GM06990 (cell line): ENCODE results near the gene ERICH6.

ENCODE experiments used
- DNase-seq: peaks from one replicate; pipeline ENCODE4 v3.0.0-alpha.2; 2011; ENCODE audit not compliant: insufficient read length; ENCODE audit errors: extremely low read depth
- H3K27me3 ChIP-seq: replicated peaks from 2 replicates; pipeline ENCODE4 v1.6.0; 2011; ENCODE audit warnings: low read length; ENCODE audit not compliant: control insufficient read depth, insufficient read depth
- H3K36me3 ChIP-seq: 2 replicates; pipeline ENCODE4 v1.5.1; 2011; ENCODE audit warnings: low read length; ENCODE audit not compliant: control insufficient read depth, insufficient read depth
- H3K4me3 ChIP-seq: replicated peaks from 2 replicates; pipeline ENCODE4 v1.5.1; 2011; ENCODE audit warnings: low read depth, mild to moderate bottlenecking, control low read depth, low read length
- CTCF ChIP-seq: IDR thresholded peaks from 2 replicates; pipeline ENCODE4 v1.5.1; 2011; ENCODE audit warnings: low read length, control low read depth, mild to moderate bottlenecking, inconsistent platforms; ENCODE audit not compliant: insufficient read depth, poor library complexity, severe bottlenecking

Gene ERICH6

DNA sequence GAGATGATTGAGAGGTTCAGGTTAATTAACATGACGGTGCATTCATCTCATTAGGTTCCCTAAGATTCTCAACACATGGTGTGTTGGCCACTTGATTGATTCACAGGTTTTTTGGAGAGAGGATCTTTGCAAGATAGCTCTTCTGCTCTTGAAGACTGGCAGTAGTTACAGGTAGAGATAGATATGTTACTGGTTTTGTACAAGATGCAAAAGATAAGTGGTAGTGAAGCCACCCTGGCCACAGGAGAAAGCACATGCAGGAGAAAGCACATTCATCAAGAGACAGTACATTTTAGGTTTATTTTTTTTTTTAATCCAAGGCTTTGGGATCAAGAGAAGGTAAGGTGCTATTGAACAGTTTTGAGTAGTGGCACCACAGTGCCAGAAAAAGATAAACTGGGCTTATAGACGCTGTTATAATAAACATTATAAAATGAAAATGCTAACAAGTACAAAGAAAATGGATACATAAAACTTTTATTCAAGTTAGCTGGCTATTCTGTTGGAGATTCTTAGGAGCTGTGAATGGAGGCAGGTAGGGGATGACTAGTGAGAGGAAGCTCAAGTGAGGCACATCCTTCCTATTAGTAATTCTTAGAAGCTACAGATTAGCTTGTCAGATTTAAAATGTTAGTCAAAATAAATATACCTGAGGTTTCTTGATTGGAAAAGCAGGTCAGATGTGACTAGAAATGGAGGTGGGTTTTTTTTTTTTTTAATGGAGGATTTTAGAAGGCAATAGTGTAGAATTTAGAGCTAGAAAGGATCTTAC is 89.8 kb downstream of the ERICH6 start:
- Histone ChIP-seq H3K4me3 (no peak overlapping the region), H3K27me3 (no peaks in the 10 kb centered on the region), H3K36me3 (peaks cover 2% of the 10 kb centered on the region)
- DNase-seq = no peak
- no peak for TF ChIP-seq CTCF

DNA sequence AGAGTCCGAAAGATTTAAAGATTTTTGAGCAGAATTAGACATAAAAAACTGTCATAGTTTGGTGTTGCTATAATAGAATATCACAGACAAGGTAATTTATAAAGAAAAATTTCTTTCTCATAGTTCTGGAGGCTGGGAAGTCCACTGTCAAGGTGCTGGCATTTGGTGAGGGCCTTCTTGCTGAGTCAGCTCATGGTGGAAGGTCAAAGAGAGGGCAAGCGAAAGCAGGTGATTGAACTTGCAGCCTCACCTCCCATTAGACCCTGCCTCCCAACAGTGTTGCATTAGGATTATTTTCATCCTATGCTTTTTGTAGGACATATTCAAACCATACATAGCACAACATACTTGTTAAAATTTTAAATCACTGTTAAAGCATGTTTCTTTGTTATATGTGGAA is 90.7 kb downstream of the ERICH6 start:
- Histone ChIP-seq H3K27me3 (no peaks in the 10 kb centered on the region), H3K4me3 (no peak overlapping the region), H3K36me3 (peaks cover 2% of the 10 kb centered on the region)
- no peak for DNase-seq
- TF ChIP-seq CTCF = no peak

DNA sequence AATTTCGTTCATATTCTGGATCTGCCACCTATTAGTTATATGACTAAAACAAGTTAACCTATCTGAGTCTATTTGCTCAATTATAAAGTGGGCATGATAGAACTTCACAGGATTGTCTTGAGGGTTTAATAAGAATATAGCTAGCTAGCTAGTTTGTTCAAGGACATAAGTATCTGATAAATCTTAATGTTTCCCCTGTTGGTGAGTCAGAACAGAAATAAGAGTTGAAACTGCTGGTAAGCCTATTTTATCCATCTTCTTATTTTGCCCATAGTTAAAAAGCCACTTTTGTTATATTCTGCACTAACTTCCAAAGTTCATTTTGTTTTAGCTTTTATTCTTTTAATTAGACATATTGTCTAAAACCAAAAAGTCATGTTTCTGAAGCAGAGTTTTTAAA is 91.2 kb downstream of the ERICH6 start:
- no peak for TF ChIP-seq CTCF
- Histone ChIP-seq H3K36me3 (peaks cover 2% of the 10 kb centered on the region), H3K4me3 (no peak overlapping the region), H3K27me3 (no peaks in the 10 kb centered on the region)
- no peak for DNase-seq

DNA sequence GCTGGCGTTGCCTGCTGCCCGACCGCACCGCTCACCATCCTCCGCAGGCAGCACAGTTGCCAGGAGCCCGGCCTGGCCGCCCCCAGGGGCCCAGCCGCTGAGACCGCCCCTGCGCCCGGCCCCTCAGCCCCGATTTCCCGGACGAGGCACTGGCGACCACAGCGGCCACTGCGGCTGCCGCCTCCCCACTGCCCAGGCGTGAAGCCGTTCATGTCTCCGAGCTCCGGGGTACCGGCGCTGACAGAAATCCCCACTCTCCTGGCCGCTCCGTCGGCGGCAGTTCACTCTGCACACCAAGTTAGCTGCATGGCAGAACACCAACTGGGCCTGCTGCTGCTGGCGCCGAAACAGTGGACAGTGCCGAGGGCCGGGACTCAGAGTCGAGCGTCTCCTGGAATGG is 92.1 kb downstream of the ERICH6 start:
- no peak for TF ChIP-seq CTCF
- peaks cover 2% of the 10 kb centered on the region for H3K36me3 ChIP-seq
- H3K4me3 ChIP-seq = no peak overlapping the region
- H3K27me3 ChIP-seq = no peaks in the 10 kb centered on the region
- DNase-seq = no peak

DNA sequence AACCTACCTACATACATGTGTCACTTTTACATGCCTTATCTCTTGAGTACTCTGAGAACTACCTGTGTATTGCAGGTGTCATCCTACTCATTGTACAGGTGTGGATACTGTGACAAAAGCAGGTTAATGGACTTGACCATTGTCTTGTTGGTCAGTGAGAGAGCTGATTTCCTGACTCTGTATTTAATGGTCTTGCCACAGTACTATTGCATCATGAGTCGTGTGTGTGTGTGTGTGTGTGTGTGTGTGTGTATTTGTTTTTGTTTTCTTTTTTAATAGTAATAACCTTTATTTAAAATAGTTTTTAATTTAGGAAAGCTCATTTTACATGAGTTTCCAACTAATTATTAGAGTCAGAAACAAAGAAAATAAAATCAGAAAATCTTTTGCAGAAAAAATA is 92.9 kb downstream of the ERICH6 start:
- DNase-seq = no peak
- Histone ChIP-seq H3K36me3 (peaks cover 2% of the 10 kb centered on the region), H3K4me3 (no peak overlapping the region), H3K27me3 (no peaks in the 10 kb centered on the region)
- TF ChIP-seq CTCF = no peak

- no peak overlapping the region for H3K4me3 ChIP-seq
- no peak for TF ChIP-seq CTCF
- H3K27me3 ChIP-seq = no peaks in the 10 kb centered on the region
- H3K36me3 ChIP-seq = peaks cover 2% of the 10 kb centered on the region
- no peak for DNase-seq
Observed at GRCh38 chr3:150609988-150610387, 93.7 kb downstream of the ERICH6 start.
